ENCODE data around the gene FAM217A. TPM values are rescaled to one million over a fixed set of nuclear protein-coding genes. Genes with fewer than 3 reads are reported as not detected.

The FAM217A gene
- total RNA-seq, 1 experiment from 2014 or later = not detected

DNA sequence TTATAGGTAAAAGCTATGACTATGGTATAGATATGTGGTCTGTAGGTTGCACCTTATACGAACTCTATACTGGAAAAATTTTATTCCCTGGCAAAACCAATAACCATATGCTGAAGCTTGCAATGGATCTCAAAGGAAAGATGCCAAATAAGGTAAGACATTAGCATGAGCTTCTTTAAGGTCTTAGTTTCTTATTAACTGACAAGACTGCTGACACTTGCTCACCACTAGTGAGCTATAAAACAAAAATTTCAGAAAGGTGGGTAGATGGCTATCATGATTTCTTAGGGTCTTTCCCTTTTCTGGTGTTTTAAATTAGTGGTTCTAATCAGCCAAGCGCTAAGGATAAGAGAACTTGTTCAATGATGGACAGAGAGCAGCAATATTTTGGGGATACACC, 21.9 kb downstream of the FAM217A start:
- Mint-ChIP-seq H3K9me3 (ENCODE audit: unreplicated experiment) (no peaks in the 10 kb centered on the region), H3K27ac (ENCODE audit: unreplicated experiment) (no peak overlapping the region), H3K4me3 (ENCODE audit: unreplicated experiment) (no peak overlapping the region), H3K36me3 (ENCODE audit: insufficient read depth, unreplicated experiment) (peaks cover 89% of the 10 kb centered on the region), H3K4me1 (ENCODE audit: low read depth, unreplicated experiment) (no peaks in the 10 kb centered on the region), H3K27me3 (ENCODE audit: insufficient read depth, unreplicated experiment) (no peaks in the 10 kb centered on the region)
- BruUV-seq (replicated peaks) = no TSS peak
- no peaks in the 10 kb centered on the region for H3K4me1 ChIP-seq
- TF ChIP-seq, protein P1, sequence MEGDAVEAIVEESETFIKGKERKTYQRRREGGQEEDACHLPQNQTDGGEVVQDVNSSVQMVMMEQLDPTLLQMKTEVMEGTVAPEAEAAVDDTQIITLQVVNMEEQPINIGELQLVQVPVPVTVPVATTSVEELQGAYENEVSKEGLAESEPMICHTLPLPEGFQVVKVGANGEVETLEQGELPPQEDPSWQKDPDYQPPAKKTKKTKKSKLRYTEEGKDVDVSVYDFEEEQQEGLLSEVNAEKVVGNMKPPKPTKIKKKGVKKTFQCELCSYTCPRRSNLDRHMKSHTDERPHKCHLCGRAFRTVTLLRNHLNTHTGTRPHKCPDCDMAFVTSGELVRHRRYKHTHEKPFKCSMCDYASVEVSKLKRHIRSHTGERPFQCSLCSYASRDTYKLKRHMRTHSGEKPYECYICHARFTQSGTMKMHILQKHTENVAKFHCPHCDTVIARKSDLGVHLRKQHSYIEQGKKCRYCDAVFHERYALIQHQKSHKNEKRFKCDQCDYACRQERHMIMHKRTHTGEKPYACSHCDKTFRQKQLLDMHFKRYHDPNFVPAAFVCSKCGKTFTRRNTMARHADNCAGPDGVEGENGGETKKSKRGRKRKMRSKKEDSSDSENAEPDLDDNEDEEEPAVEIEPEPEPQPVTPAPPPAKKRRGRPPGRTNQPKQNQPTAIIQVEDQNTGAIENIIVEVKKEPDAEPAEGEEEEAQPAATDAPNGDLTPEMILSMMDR (IDR thresholded peaks at IDR 0.05; ENCODE audit: insufficient read depth in 1 of 2, low read depth in 1 of 2, low read length in 1 of 2, severe bottlenecking in 1 of 2, unreplicated experiment in 1 of 2) = no peak
- no peaks in the 10 kb centered on the region for H3K9me3 ChIP-seq
- peaks cover 2% of the 10 kb centered on the region for H3K36me3 ChIP-seq (ENCODE audit: control insufficient read depth, insufficient read depth, low read length)
- ChIA-PET CTCF (no interaction called here), POLR2A (no interaction called here)
- DNase-seq = no peak
- H3K4me3 ChIP-seq (ENCODE audit: low read depth, low read length) = no peak overlapping the region
- intact Hi-C loops (cut with micrococcal nuclease; ENCODE audit: unreplicated experiment) = no loop called here
- no peaks in the 10 kb centered on the region for H3K27me3 ChIP-seq (replicated peaks; ENCODE audit: control insufficient read depth, insufficient read depth, low read length)

DNA sequence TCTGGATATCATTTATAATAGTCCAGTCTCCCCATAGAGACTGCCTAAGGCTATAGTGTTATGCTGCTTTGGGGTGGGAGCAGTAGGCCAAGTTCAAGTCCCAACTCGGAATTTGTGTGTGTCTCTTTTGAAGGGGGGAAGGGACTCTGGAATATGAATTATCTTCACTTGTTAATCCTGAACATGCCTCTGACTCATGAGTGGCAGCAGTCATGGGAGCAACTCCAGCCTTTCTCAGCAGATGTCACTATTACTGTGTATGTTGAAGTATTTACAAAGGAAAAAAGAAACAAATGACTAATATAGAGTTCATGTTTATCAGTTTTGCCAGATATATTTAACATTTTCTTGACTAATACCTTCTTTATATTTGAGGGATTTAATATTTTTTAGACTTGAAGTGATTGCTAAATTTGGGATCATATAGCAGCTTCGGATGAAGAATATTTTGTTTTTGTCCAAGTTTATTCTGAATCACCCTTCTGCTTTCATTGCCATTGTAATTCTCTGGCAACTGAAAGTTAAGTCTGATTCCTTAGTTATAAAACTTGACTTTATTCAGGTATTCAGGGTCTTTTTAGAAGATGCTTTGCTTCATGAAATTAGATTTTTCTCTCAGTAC, 23.4 kb downstream of the FAM217A start:
- no peak overlapping the region for H3K4me3 ChIP-seq (ENCODE audit: low read depth, low read length)
- ChIA-PET CTCF (interaction anchor here (0.6 to 1.4 kb wide), 3 partner anchors 12 to 1023 kb away, joined by 3 to 8 read pairs (median 5); no protein-coding TSS in a partner anchor), POLR2A (no interaction called here)
- H3K9me3 Mint-ChIP-seq (ENCODE audit: unreplicated experiment) = no peaks in the 10 kb centered on the region
- intact Hi-C loops (cut with micrococcal nuclease; ENCODE audit: unreplicated experiment) = loop anchor here (1.0 kb wide), 3 partner anchors 80 to 155 kb away; partner anchors contain the start of gene ECI2
- H3K36me3 ChIP-seq (ENCODE audit: control insufficient read depth, insufficient read depth, low read length) = peaks cover 2% of the 10 kb centered on the region
- H3K27me3 Mint-ChIP-seq (ENCODE audit: insufficient read depth, unreplicated experiment) = no peaks in the 10 kb centered on the region
- no peaks in the 10 kb centered on the region for H3K4me1 Mint-ChIP-seq (ENCODE audit: low read depth, unreplicated experiment)
- no peak overlapping the region for H3K27ac Mint-ChIP-seq (ENCODE audit: unreplicated experiment)
- no peaks in the 10 kb centered on the region for H3K4me1 ChIP-seq
- peak in 1 of 2 experiments; percentile 50 for DNase-seq
- BruUV-seq (replicated peaks) = no TSS peak
- no peaks in the 10 kb centered on the region for H3K9me3 ChIP-seq
- no peaks in the 10 kb centered on the region for H3K27me3 ChIP-seq (replicated peaks; ENCODE audit: control insufficient read depth, insufficient read depth, low read length)
- H3K4me3 Mint-ChIP-seq (ENCODE audit: unreplicated experiment) = no peak overlapping the region
- TF ChIP-seq, protein P1 (IDR thresholded peaks at IDR 0.05; ENCODE audit: insufficient read depth in 1 of 2, low read depth in 1 of 2, low read length in 1 of 2, severe bottlenecking in 1 of 2, unreplicated experiment in 1 of 2) = peak in 1 of 2 experiments; percentile 61
- peaks cover 97% of the 10 kb centered on the region for H3K36me3 Mint-ChIP-seq (ENCODE audit: insufficient read depth, unreplicated experiment)

DNA sequence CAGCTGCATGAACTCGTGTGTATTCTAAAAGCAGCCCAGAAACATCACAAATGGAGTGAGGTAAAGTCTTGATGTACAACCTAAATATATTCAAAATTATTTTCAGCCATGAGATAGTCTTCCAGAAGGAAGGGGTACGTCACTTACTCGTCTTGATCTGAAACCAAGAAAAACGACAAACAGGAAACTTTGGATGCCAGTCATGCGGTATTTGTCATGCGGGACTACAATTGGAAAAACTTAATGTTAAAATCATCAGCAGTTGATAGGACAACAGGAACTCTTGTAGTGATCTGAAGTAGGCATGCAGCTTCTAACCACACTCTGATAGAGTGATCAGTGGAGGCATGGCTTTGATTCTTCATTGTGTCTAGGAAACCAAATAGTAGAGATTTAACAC, 29.7 kb downstream of the FAM217A start:
- H3K9me3 ChIP-seq = no peaks in the 10 kb centered on the region
- H3K4me3 ChIP-seq (ENCODE audit: low read depth, low read length) = no peak overlapping the region
- Mint-ChIP-seq H3K4me1 (ENCODE audit: low read depth, unreplicated experiment) (no peaks in the 10 kb centered on the region), H3K4me3 (ENCODE audit: unreplicated experiment) (no peak overlapping the region), H3K27ac (ENCODE audit: unreplicated experiment) (no peak overlapping the region), H3K9me3 (ENCODE audit: unreplicated experiment) (no peaks in the 10 kb centered on the region), H3K27me3 (ENCODE audit: insufficient read depth, unreplicated experiment) (no peaks in the 10 kb centered on the region), H3K36me3 (ENCODE audit: insufficient read depth, unreplicated experiment) (peaks cover 85% of the 10 kb centered on the region)
- H3K36me3 ChIP-seq (ENCODE audit: control insufficient read depth, insufficient read depth, low read length) = peaks cover 2% of the 10 kb centered on the region
- POLR2A ChIA-PET = no interaction called here
- no peaks in the 10 kb centered on the region for H3K4me1 ChIP-seq
- TF ChIP-seq, protein P1 (IDR thresholded peaks at IDR 0.05; ENCODE audit: insufficient read depth in 1 of 2, low read depth in 1 of 2, low read length in 1 of 2, severe bottlenecking in 1 of 2, unreplicated experiment in 1 of 2) = no peak
- no TSS peak for BruUV-seq (replicated peaks)
- H3K27me3 ChIP-seq (replicated peaks; ENCODE audit: control insufficient read depth, insufficient read depth, low read length) = no peaks in the 10 kb centered on the region
- no peak for DNase-seq
- CTCF ChIA-PET = no interaction called here
- intact Hi-C loops (cut with micrococcal nuclease; ENCODE audit: unreplicated experiment) = no loop called here
